CD4-positive, alpha-beta T cell treated with Interleukin-12 subunit alpha and Interleukin-12 subunit beta, for 1 hour (primary cell): ENCODE measurements around the gene HEPH.
"Not testable (repeated sequence)": the region's sequence is repeated elsewhere in the genome, so short reads cannot be mapped to it uniquely, and the experiment has no call there.

Experiments
- DNase-seq: peaks from one replicate; pipeline ENCODE4 v3.0.0-alpha.2; 2020

Gene HEPH

DNA sequence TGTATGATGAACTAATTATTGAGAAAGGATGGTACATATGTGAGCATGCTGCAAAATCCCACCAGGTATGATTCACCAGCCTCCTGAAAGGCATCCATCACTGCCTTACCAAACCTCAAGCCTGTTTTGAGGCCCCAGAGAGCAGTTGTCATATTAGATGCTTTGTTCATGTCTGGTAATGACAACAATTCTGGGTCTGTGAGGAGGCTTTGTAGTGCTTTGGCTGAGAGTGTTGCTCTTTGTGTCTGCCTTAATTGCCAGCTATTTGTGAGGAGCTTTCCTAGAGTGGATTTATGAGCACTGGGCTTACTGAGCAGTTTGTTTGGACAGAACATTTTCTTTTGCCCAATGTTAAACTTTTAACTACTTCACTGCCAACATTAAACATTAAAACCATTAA is 69.2 kb downstream of the HEPH start:
- DNase-seq, result no peak

DNA sequence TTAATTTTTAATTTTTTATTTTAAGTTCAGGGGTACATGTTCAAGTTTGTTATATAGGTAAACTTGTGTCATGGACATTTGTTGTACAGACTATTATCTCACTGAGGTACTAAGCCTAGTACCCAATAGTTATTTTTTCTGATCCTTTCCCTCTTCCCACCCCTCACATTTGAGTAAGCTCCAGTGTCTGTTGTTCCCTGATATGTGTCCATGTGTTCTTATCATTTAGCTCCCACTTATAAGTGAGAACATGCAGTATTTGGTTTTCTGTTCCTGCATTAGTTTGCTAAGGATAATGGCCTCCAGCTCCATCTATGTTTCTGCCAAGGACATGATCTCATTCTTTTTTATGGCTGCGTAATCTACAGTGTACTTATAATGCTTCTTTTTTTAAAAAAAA is 69.9 kb downstream of the HEPH start:
- not testable (repeated sequence) for DNase-seq

GRCh38 chrX:66255359-66255967 is 91.4 kb downstream of the HEPH start:
- DNase-seq, result no peak

- DNase-seq, result no peak
Measured at GRCh38 chrX:66262807-66263206, 98.8 kb downstream of the HEPH start.
